NT2/D1 (cell line): ENCODE data around the gene GRK6.

ENCODE experiments used
- SUZ12 ChIP-seq: IDR thresholded peaks from 2 replicates; pipeline ENCODE4 v1.6.1; 2011; ENCODE audit not compliant: insufficient read length, insufficient read depth; ENCODE audit errors: extremely low read depth
- YY1 ChIP-seq: IDR thresholded peaks from 2 replicates; pipeline ENCODE4 v1.6.1; 2011; ENCODE audit not compliant: insufficient read length, insufficient read depth
- ZNF274 ChIP-seq: IDR thresholded peaks from 2 replicates; pipeline ENCODE4 v1.6.1; 2011; ENCODE audit warnings: mild to moderate bottlenecking, low read depth, low read length

DNA sequence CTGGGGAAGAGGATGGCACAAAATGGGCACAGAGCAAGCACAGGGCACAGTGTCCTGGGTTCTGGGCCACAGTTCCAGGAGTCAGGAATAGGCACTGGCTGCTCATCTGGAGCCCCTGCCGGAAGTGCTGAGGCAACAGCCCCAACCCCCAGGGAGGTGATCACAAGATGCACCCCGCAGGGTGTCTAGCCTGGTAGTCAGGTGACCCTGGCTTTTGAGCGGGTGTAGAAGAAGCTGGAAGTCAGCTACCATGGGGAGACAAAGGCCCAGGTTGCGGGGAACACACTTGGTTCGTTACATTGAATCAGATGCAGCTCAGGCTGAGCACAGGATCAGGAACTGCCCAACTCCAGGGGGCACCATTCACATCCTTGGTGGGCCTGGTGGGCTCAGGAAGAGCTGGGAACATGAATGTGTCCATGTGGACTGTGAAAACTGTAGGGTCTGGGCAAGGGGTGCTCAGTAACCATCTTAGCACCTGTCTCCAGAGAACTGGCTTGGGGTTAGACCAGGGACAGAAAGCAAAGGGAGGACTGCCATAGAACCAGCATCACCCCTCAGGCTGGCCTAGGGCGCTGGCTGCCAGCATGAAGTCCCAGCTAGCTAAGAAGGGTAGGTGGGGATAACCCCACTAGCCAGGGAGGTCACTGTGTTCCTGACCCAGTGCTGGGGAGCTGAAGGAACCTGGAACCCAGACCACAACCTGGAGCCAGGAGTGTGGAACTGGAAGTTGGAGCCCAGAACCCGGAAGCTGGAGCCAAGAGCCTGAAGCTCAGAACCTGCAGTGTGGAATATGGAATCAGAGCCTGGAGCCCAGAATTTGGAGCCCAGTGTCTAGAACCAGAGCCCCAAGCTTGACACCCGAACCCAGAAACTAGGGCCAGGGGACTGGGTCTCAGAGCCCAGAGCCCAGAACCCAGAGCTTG lies 48.4 kb upstream of the GRK6 start:
- TF ChIP-seq YY1, result no peak
- no peak for TF ChIP-seq ZNF274
- TF ChIP-seq SUZ12, result no peak
